22Rv1 (cell line): ENCODE measurements around the gene PTPRM.

Experiments
- H3K27ac ChIP-seq: fragments of 450-650 bp; 2 replicates; pipeline ENCODE4 v1.5.1; 2017
- CTCF ChIP-seq: fragments of 450-650 bp; IDR thresholded peaks from 2 replicates; pipeline ENCODE4 v1.5.1; 2017; ENCODE audit warnings: mild to moderate bottlenecking
- ZFX ChIP-seq: fragments of 450-650 bp; IDR thresholded peaks from 2 replicates; pipeline ENCODE4 v1.6.1; 2017; ENCODE audit warnings: antibody characterized with exemption, borderline replicate concordance

PTPRM gene

GRCh38 chr18:8117006-8117371 lies 549.9 kb downstream of the PTPRM start:
- no peak overlapping the region for H3K27ac ChIP-seq

GRCh38 chr18:8121101-8121500 lies 554.0 kb downstream of the PTPRM start:
- no peak overlapping the region for H3K27ac ChIP-seq
- TF ChIP-seq CTCF (no peak), ZFX (no peak)

More at GRCh38 chr18:8117006-8117371, 549.9 kb downstream of the PTPRM start:
- TF ChIP-seq CTCF (no peak), ZFX (no peak)

- TF ChIP-seq ZFX: no peak
- no peak for TF ChIP-seq CTCF
Observed at GRCh38 chr18:8121942-8122480, 554.9 kb downstream of the PTPRM start.

GRCh38 chr18:8124232-8125146 lies 557.4 kb downstream of the PTPRM start:
- TF ChIP-seq CTCF (no peak), ZFX (no peak)
- no peak overlapping the region for H3K27ac ChIP-seq

More at GRCh38 chr18:8121942-8122480, 554.9 kb downstream of the PTPRM start:
- no peak overlapping the region for H3K27ac ChIP-seq

GRCh38 chr18:8130096-8130495 lies 563.0 kb downstream of the PTPRM start:
- TF ChIP-seq ZFX: no peak
- TF ChIP-seq CTCF: no peak
- H3K27ac ChIP-seq: no peak overlapping the region

- no peak for TF ChIP-seq ZFX
- TF ChIP-seq CTCF: no peak
- H3K27ac ChIP-seq: no peak overlapping the region
Observed at GRCh38 chr18:8133032-8133431, 565.9 kb downstream of the PTPRM start.

GRCh38 chr18:8133888-8134287 lies 566.8 kb downstream of the PTPRM start:
- TF ChIP-seq CTCF (no peak), ZFX (no peak)
- no peak overlapping the region for H3K27ac ChIP-seq
